Measurements from ENCODE around the gene VWA1.
"Not testable (repeated sequence)": the region's sequence is repeated elsewhere in the genome, so short reads cannot be mapped to it uniquely, and the experiment has no call there.

The VWA1 gene

GRCh38 chr1:1402072-1402900, 33.2 kb upstream of the VWA1 start:
- no peak overlapping the region for H2AFZ ChIP-seq (ENCODE audit: low read depth)
- H3K36me3 ChIP-seq (ENCODE audit: insufficient read depth), result peaks cover 14% of the 10 kb centered on the region; the same call in 1 of the 2 replicates
- no peak overlapping the region for H3K27ac ChIP-seq
- H3K9ac ChIP-seq, result no peak overlapping the region
- H4K20me1 ChIP-seq (ENCODE audit: insufficient read depth), result no peaks in the 10 kb centered on the region
- peaks cover 44% of the 10 kb centered on the region for H3K4me1 ChIP-seq (ENCODE audit: low read depth, poor library complexity, severe bottlenecking)
- no peaks in the 10 kb centered on the region for H3K27me3 ChIP-seq (ENCODE audit: insufficient read depth, low read depth)
- H3K79me2 ChIP-seq (ENCODE audit: insufficient read depth, low read depth), result peaks cover 76% of the 10 kb centered on the region
- no peak overlapping the region for H3K4me2 ChIP-seq
- no peak overlapping the region for H3K4me3 ChIP-seq (IDR thresholded peaks at IDR 0.05; ENCODE audit: insufficient read depth, low read depth, low read length)
- TF ChIP-seq CTCF (conservative IDR thresholded peaks at IDR 0.05; ENCODE audit: low read depth, low read length), result peak; percentile 87

- Histone ChIP-seq H3K4me1 (ENCODE audit: low read depth, poor library complexity, severe bottlenecking) (peaks cover 39% of the 10 kb centered on the region), H3K36me3 (ENCODE audit: insufficient read depth) (peaks cover 11% of the 10 kb centered on the region; the same call in 1 of the 2 replicates), H3K79me2 (ENCODE audit: insufficient read depth, low read depth) (peaks cover 76% of the 10 kb centered on the region)
- not testable (repeated sequence) for H3K9ac ChIP-seq; H3K4me3 ChIP-seq (IDR thresholded peaks at IDR 0.05; ENCODE audit: insufficient read depth, low read depth, low read length); H3K4me2 ChIP-seq; H3K27me3 ChIP-seq (ENCODE audit: insufficient read depth, low read depth); H4K20me1 ChIP-seq (ENCODE audit: insufficient read depth); H2AFZ ChIP-seq (ENCODE audit: low read depth); H3K27ac ChIP-seq
Measured at GRCh38 chr1:1402901-1403392, 32.5 kb upstream of the VWA1 start.

DNA sequence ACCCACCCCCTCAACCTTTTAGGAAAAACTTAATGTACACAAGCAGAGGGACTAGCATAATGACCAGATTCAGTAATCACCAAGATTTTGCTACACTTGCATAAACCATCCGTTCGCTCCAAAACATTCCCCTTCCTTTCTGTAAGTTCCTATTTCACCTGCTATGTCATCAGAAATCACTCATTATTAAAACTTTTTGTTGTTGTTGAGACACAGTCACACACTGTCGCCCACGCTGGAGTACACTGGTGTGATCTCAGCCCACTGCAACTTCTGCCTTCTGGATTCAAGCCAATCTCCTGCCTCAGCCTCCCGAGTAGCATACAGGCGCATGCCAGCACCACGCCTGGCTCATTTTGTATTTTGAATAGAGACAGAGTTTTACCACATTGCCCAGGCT, 31.8 kb upstream of the VWA1 start:
- no peaks in the 10 kb centered on the region for H4K20me1 ChIP-seq (ENCODE audit: insufficient read depth)
- H3K79me2 ChIP-seq (ENCODE audit: insufficient read depth, low read depth), result peaks cover 76% of the 10 kb centered on the region
- no peaks in the 10 kb centered on the region for H3K27me3 ChIP-seq (ENCODE audit: insufficient read depth, low read depth)
- H3K9ac ChIP-seq, result no peak overlapping the region
- H2AFZ ChIP-seq (ENCODE audit: low read depth), result no peak overlapping the region
- no peak overlapping the region for H3K27ac ChIP-seq
- peaks cover 44% of the 10 kb centered on the region for H3K4me1 ChIP-seq (ENCODE audit: low read depth, poor library complexity, severe bottlenecking)
- H3K36me3 ChIP-seq (ENCODE audit: insufficient read depth), result peaks cover 11% of the 10 kb centered on the region; the same call in 1 of the 2 replicates
- TF ChIP-seq CTCF (conservative IDR thresholded peaks at IDR 0.05; ENCODE audit: low read depth, low read length), result no peak
- no peak overlapping the region for H3K4me2 ChIP-seq
- no peak overlapping the region for H3K4me3 ChIP-seq (IDR thresholded peaks at IDR 0.05; ENCODE audit: insufficient read depth, low read depth, low read length)

- peak overlapping the region; percentile 78 for H3K9ac ChIP-seq
- H3K4me3 ChIP-seq (IDR thresholded peaks at IDR 0.05; ENCODE audit: insufficient read depth, low read depth, low read length), result peak overlapping the region; percentile 13
- peak overlapping the region; percentile 39; the same call in 1 of the 2 replicates for H2AFZ ChIP-seq (ENCODE audit: low read depth)
- no peaks in the 10 kb centered on the region for H3K27me3 ChIP-seq (ENCODE audit: insufficient read depth, low read depth)
- peak overlapping the region; percentile 70 for H3K27ac ChIP-seq
- H3K4me1 ChIP-seq (ENCODE audit: low read depth, poor library complexity, severe bottlenecking), result peaks cover 35% of the 10 kb centered on the region
- H3K36me3 ChIP-seq (ENCODE audit: insufficient read depth), result peaks cover 11% of the 10 kb centered on the region; the same call in 1 of the 2 replicates
- H4K20me1 ChIP-seq (ENCODE audit: insufficient read depth), result no peaks in the 10 kb centered on the region
- TF ChIP-seq CTCF (conservative IDR thresholded peaks at IDR 0.05; ENCODE audit: low read depth, low read length), result no peak
- H3K79me2 ChIP-seq (ENCODE audit: insufficient read depth, low read depth), result peaks cover 56% of the 10 kb centered on the region
- peak overlapping the region; percentile 84 for H3K4me2 ChIP-seq
Measured at GRCh38 chr1:1406101-1406820, 29.2 kb upstream of the VWA1 start.
